ENCODE measurements around the gene COL11A1. TPM values are rescaled to one million over a fixed set of nuclear protein-coding genes. Genes with fewer than 3 reads are reported as not detected.
A peak's percentile ranks its signal among the peaks of the same experiment; 100 is the strongest.

The COL11A1 gene
- total RNA-seq, 1 experiment from 2014 or later, result 12.0 TPM

GRCh38 chr1:102901996-102902395 lies 206.3 kb downstream of the COL11A1 start:
- DNase-seq (ENCODE audit: low spot score), result no peak

GRCh38 chr1:102899935-102900334 lies 208.4 kb downstream of the COL11A1 start:
- no peak for DNase-seq (ENCODE audit: low spot score)

GRCh38 chr1:102897557-102897956 lies 210.8 kb downstream of the COL11A1 start:
- peak; percentile 49 for DNase-seq (ENCODE audit: low spot score)

- no peak for DNase-seq (ENCODE audit: low spot score)
Observed at GRCh38 chr1:102896771-102897170, 211.6 kb downstream of the COL11A1 start.

GRCh38 chr1:102896286-102896685 lies 212.0 kb downstream of the COL11A1 start:
- DNase-seq (ENCODE audit: low spot score), result no peak

GRCh38 chr1:102891868-102892625 lies 216.3 kb downstream of the COL11A1 start:
- DNase-seq (ENCODE audit: low spot score), result no peak

GRCh38 chr1:102886638-102887037 lies 221.7 kb downstream of the COL11A1 start:
- no peak for DNase-seq (ENCODE audit: low spot score)

- DNase-seq (ENCODE audit: low spot score), result no peak
Observed at GRCh38 chr1:102884238-102884637, 224.1 kb downstream of the COL11A1 start.

GRCh38 chr1:102879439-102879993 lies 228.8 kb downstream of the COL11A1 start:
- DNase-seq (ENCODE audit: low spot score), result peak; percentile 37

- no peak for DNase-seq (ENCODE audit: low spot score)
Observed at GRCh38 chr1:102875756-102876155, 232.6 kb downstream of the COL11A1 start.

GRCh38 chr1:102872526-102872925 lies 235.8 kb downstream of the COL11A1 start:
- DNase-seq (ENCODE audit: low spot score), result no peak

GRCh38 chr1:102872097-102872496 lies 236.2 kb downstream of the COL11A1 start:
- DNase-seq (ENCODE audit: low spot score), result no peak

GRCh38 chr1:102863704-102864103 lies 244.6 kb downstream of the COL11A1 start:
- DNase-seq (ENCODE audit: low spot score), result no peak

GRCh38 chr1:102861247-102861646 lies 247.1 kb downstream of the COL11A1 start:
- DNase-seq (ENCODE audit: low spot score), result no peak

- peak; percentile 7 for DNase-seq (ENCODE audit: low spot score)
Observed at GRCh38 chr1:102858695-102859094, 249.6 kb downstream of the COL11A1 start.

GRCh38 chr1:102857251-102857650 lies 251.1 kb downstream of the COL11A1 start:
- DNase-seq (ENCODE audit: low spot score), result no peak

- DNase-seq (ENCODE audit: low spot score), result no peak
Observed at GRCh38 chr1:102853701-102854187, 254.6 kb downstream of the COL11A1 start.

GRCh38 chr1:102853136-102853535 lies 255.2 kb downstream of the COL11A1 start:
- no peak for DNase-seq (ENCODE audit: low spot score)

GRCh38 chr1:102852613-102853012 lies 255.7 kb downstream of the COL11A1 start:
- no peak for DNase-seq (ENCODE audit: low spot score)

GRCh38 chr1:102851616-102852015 lies 256.7 kb downstream of the COL11A1 start:
- DNase-seq (ENCODE audit: low spot score), result no peak

GRCh38 chr1:102842606-102843005 lies 265.7 kb downstream of the COL11A1 start:
- DNase-seq (ENCODE audit: low spot score), result no peak

GRCh38 chr1:102840741-102841140 lies 267.6 kb downstream of the COL11A1 start:
- no peak for DNase-seq (ENCODE audit: low spot score)

GRCh38 chr1:102838016-102838415 lies 270.3 kb downstream of the COL11A1 start:
- DNase-seq (ENCODE audit: low spot score), result no peak
